Head of caudate nucleus (tissue), 42 donors: ENCODE results near the gene ABCG2.

Source experiments
- DNase-seq, 42 donors: peaks; one replicate each; pipeline versions ENCODE4 v3.0.0 to v3.0.0-alpha.2; 2020 to 2021; ENCODE audit warnings: mixed read lengths in 7 of 42
- intact Hi-C: fragments of 100-400 bp; cut with DNase I; formaldehyde crosslinking; loops from one replicate; pipeline ENCODE4 v1.15.0; 2022

The ABCG2 gene

DNA sequence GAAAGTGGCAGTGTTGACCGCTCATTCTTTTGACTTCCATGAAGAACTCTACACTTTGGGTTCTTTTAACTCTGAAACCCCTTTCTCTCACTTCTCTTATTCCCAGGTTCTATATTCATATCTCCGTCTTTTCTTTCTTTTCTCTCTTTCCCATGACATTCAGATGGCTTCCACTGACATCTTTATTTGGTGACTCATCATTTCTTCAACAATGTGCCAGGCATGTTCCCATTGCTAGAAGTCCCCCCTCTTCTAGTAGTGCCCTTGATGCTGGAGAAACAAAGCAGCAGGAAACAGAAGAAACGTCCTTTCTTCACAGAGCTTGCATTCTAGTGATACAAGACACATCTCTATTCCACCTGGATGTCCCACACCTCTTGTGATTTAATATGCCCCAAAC is 117.7 kb downstream of the ABCG2 start:
- intact Hi-C loops, result no loop called here
- no peak for DNase-seq
